Kidney (tissue), 14 donors: Measurements from ENCODE around the gene PRR20E. TPM values are rescaled to one million over a fixed set of nuclear protein-coding genes. Genes with fewer than 3 reads are reported as not detected.
"Not testable (repeated sequence)": the region's sequence is repeated elsewhere in the genome, so short reads cannot be mapped to it uniquely, and the experiment has no call there.

ENCODE experiments used
- DNase-seq, 5 donors: peaks; one replicate each; pipeline ENCODE4 v3.0.0-alpha.2; 2013 to 2020
- FAIRE-seq: peaks from 2 replicates; lab custom pipeline; 2012; peaks lifted over from hg19 to GRCh38; lab: Jason Lieb, UNC
- H3K27ac ChIP-seq, 2 donors: one replicate each; pipeline ENCODE4 v1.7.0; 2013; ENCODE audit warnings: low read depth in 2 of 2, low read length in 2 of 2, inconsistent platforms in 1 of 2
- H3K27me3 ChIP-seq: one replicate; pipeline ENCODE4 v1.7.1; 2013; ENCODE audit warnings: low read length, inconsistent platforms; ENCODE audit not compliant: control insufficient read depth, insufficient read depth
- H3K36me3 ChIP-seq, 3 donors: one replicate each; pipeline versions ENCODE4 v1.7.0 to v1.7.1; 2013; ENCODE audit warnings: low read length in 3 of 3, control low read depth in 1 of 3, inconsistent platforms in 1 of 3; ENCODE audit not compliant: insufficient read depth in 3 of 3, control insufficient read depth in 2 of 3
- H3K4me1 ChIP-seq, 3 donors: one replicate each; pipeline versions ENCODE4 v1.7.0 to v1.7.1; 2013; ENCODE audit warnings: low read length in 3 of 3, inconsistent platforms in 1 of 3, low read depth in 1 of 3; ENCODE audit not compliant: control insufficient read depth in 2 of 3, insufficient read depth in 2 of 3
- H3K4me3 ChIP-seq, 3 donors: one replicate each; pipeline versions ENCODE4 v1.7.0 to v1.8.1; 2013; ENCODE audit warnings: low read length in 3 of 3, control low read depth in 1 of 3, inconsistent platforms in 1 of 3
- H3K9ac ChIP-seq, 3 donors: one replicate each; pipeline versions ENCODE4 v1.7.0 to v1.7.1; 2013; ENCODE audit warnings: low read length in 3 of 3, control low read depth in 1 of 3, inconsistent platforms in 1 of 3
- H3K9me3 ChIP-seq, 3 donors: one replicate each; pipeline versions ENCODE4 v1.7.0 to v1.7.1; 2013; ENCODE audit warnings: low read length in 3 of 3, control low read depth in 1 of 3, inconsistent platforms in 1 of 3; ENCODE audit not compliant: control insufficient read depth in 2 of 3, insufficient read depth in 1 of 3
- CTCF ChIP-seq: IDR thresholded peaks from 3 replicates; pipeline ENCODE4 v1.5.1; 2012; ENCODE audit warnings: mild to moderate bottlenecking, moderate library complexity, borderline replicate concordance; ENCODE audit not compliant: insufficient read depth; ENCODE audit errors: extremely low read depth
- intact Hi-C: fragments of 100-400 bp; cut with DNase I; formaldehyde crosslinking; loops from one replicate; pipeline ENCODE4 v1.11.1; 2022
- polyA plus RNA-seq: library from polyadenylated mRNA; stranded (reverse); fragments of 350-450 nt; fragmentation: Illumina TruSeq; extraction: RNeasy Lipid Tissue Mini Kit (QIAGEN cat#74804); gene quantifications from one replicate; pipeline ENCODE4 v1.2.3, GENCODE V29; 2014; ENCODE audit warnings: low read depth, low replicate concordance; ENCODE audit not compliant: insufficient read depth
- total RNA-seq: library from RNA; stranded (reverse); fragmentation: NEBNext Ultra II Directional; extraction: Animal tissue kit (Norgen Biotek cat#: 25700); gene quantifications from one replicate; pipeline ENCODE4 v1.2.1, GENCODE V29; 2021
- donor health status: control.
- donor health status: control.
- donor health status: control.
- donor health status: control.
- donor health status: control.
- donor health status: DM: yes; HTN: yes; CAD: no.
- donor health status: Normal renal cell carcinoma (clear cell type).

PRR20E gene
- total and polyA plus RNA-seq, 2 donors from 2014 or later, result not detected

DNA sequence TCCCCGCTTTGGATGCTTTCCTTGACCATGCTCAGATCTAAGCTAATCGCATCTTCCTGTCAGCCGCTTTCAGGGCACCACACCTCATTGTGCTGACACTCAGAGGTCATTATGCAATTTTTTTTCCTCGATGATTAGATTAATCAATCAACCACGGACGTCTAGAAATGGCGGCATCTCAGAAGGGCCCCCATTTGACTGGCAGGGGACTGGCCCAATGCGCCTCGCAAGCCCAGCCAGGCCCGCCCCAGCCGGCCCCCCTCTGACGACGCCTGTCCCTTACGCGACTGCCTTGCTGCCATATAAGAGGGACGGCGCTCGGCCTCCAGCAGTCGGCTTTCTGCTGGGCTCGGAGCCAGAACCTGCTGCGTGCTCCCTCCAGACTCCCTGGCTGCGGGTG is 13.2 kb upstream of the PRR20E start, which contains the start of gene PRR20C:
Gene PRR20C, plus strand, starts transcription at position 301 of the 400 bp plus-strand sequence. CDS start 387 bp downstream, outside the sequence.
- DNase-seq, FAIRE-seq, intact Hi-C loops: not testable (repeated sequence)

GRCh38 chr13:57160332-57160731 is 6.7 kb upstream of the PRR20E start, which contains the start of gene PRR20D:
TSS of gene PRR20D (plus strand) at chr13:57160632. CDS start at chr13:57161019, 387 bp downstream.
- H3K4me1 ChIP-seq, H3K27ac ChIP-seq, H3K9me3 ChIP-seq, H3K9ac ChIP-seq, H3K36me3 ChIP-seq, FAIRE-seq, H3K4me3 ChIP-seq, DNase-seq, H3K27me3 ChIP-seq, intact Hi-C loops: not testable (repeated sequence)

More for the DNA sequence above, 13.2 kb upstream of the PRR20E start, which contains the start of gene PRR20C:
- not testable (repeated sequence) for H3K9ac ChIP-seq, H3K4me1 ChIP-seq, H3K9me3 ChIP-seq, H3K27ac ChIP-seq, H3K27me3 ChIP-seq, H3K36me3 ChIP-seq, H3K4me3 ChIP-seq

- Histone ChIP-seq H3K9me3 (no peaks in the 10 kb centered on the region), H3K9ac (no peak overlapping the region), H3K4me1 (no peaks in the 10 kb centered on the region), H3K36me3 (no peaks in the 10 kb centered on the region), H3K27me3 (no peaks in the 10 kb centered on the region), H3K4me3 (no peak overlapping the region), H3K27ac (no peak overlapping the region)
- no peak for TF ChIP-seq CTCF
- intact Hi-C loops, result no loop called here
- DNase-seq (no peak), FAIRE-seq (no peak)
Observed at GRCh38 chr13:57191667-57192066, 24.7 kb downstream of the PRR20E start.

DNA sequence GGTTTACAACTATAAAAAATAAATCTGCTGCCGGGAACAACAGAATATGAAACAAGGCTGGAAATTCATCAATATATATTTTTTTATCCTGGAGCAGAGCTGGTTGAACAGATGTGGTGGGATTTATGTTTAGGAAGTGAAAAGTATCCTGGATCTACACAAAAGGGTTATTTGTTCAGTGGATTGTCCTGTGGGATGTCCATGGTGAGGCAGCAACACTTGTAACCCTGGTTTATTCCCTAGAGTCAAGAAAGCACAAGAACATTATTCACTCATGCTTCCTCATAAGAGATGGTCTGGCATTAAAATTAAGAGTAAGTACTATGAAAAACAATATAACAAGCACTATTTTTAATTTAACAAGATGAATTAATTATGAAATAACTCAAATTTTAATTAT is 46.0 kb downstream of the PRR20E start:
- FAIRE-seq (no peak), DNase-seq (no peak)
- Histone ChIP-seq H3K9ac (no peak overlapping the region), H3K4me3 (no peak overlapping the region), H3K9me3 (no peaks in the 10 kb centered on the region), H3K4me1 (no peaks in the 10 kb centered on the region), H3K27ac (no peak overlapping the region), H3K36me3 (no peaks in the 10 kb centered on the region), H3K27me3 (no peaks in the 10 kb centered on the region)
- intact Hi-C loops, result no loop called here
- TF ChIP-seq CTCF, result no peak

Other genes starting within 250 kb of the PRR20E start
- not detected for gene PRR20A, start 26.3 kb upstream of the PRR20E start, total RNA-seq
- gene PRR20A, start 26.3 kb upstream of the PRR20E start, polyA plus RNA-seq, result not detected
- gene PRR20B, start 19.7 kb upstream of the PRR20E start, total RNA-seq, result not detected
- not detected for gene PRR20B, start 19.7 kb upstream of the PRR20E start, polyA plus RNA-seq
- not detected for gene PRR20C, start 13.1 kb upstream of the PRR20E start, total RNA-seq
- not detected for gene PRR20C, start 13.1 kb upstream of the PRR20E start, polyA plus RNA-seq
- gene PRR20D, start 6.6 kb upstream of the PRR20E start, total RNA-seq, result not detected
- gene PRR20D, start 6.6 kb upstream of the PRR20E start, polyA plus RNA-seq, result not detected